AG04450 (cell line): Measurements from ENCODE around the gene INPPL1. TPM values are rescaled to one million over a fixed set of nuclear protein-coding genes. Genes with fewer than 3 reads are reported as not detected.

Experiments used
- CTCF ChIA-PET: fragments of 300-600, 350-600 bp; formaldehyde crosslinking; extraction: SDS; loops from one replicate; lab custom pipeline; 2022; ENCODE audit warnings: antibody characterized with exemption, inconsistent platforms; lab: Charles Lee
- POLR2A ChIA-PET: fragments of 350-600 bp; formaldehyde crosslinking; extraction: SDS; loops from one replicate; lab custom pipeline; 2021; ENCODE audit warnings: antibody characterized with exemption, inconsistent platforms; lab: Yijun Ruan, JAX
- DNase-seq: peaks from one replicate; pipeline ENCODE4 v3.0.0-alpha.2; 2011; ENCODE audit warnings: low read depth, low spot score
- H3K27ac ChIP-seq: one replicate; pipeline ENCODE4 v1.5.1; 2012; ENCODE audit warnings: low read depth, low read length, control low read depth
- H3K27me3 ChIP-seq: one replicate; pipeline ENCODE4 v1.6.0; 2012; ENCODE audit warnings: low read length; ENCODE audit not compliant: control insufficient read depth, insufficient read depth
- H3K4me3 ChIP-seq: 2 replicates; pipeline ENCODE4 v1.5.1; 2011; ENCODE audit warnings: mild to moderate bottlenecking, low read depth, low read length, control low read depth
- H3K9me3 ChIP-seq: 2 replicates; pipeline ENCODE4 v1.5.1; 2012; ENCODE audit warnings: low read length; ENCODE audit not compliant: control insufficient read depth, insufficient read depth
- CTCF ChIP-seq: IDR thresholded peaks from 2 replicates; pipeline ENCODE4 v1.5.1; 2011; ENCODE audit warnings: low read depth, low read length, control low read depth, inconsistent platforms
- polyA plus RNA-seq: library from polyadenylated mRNA; depleted of rRNA; stranded (reverse); fragments of >200 nt; gene quantifications from 2 replicates; pipeline ENCODE4 v1.2.3, GENCODE V29; 2011

INPPL1 gene
- polyA plus RNA-seq, 1 experiment: 79.8 TPM

- ChIA-PET POLR2A (interaction anchor here (0.6 kb wide), 2 partner anchors 12 to 81 kb away, joined by 3 read pairs; no protein-coding TSS in a partner anchor), CTCF (interaction anchor here (0.5 to 5.4 kb wide), 3 partner anchors 12 to 196 kb away, joined by 3 to 34 read pairs (median 3); no protein-coding TSS in a partner anchor)
- no peak for DNase-seq
- Histone ChIP-seq H3K4me3 (no peak overlapping the region), H3K9me3 (no peaks in the 10 kb centered on the region; the same call in 1 of the 2 replicates), H3K27ac (no peak overlapping the region), H3K27me3 (no peaks in the 10 kb centered on the region)
- no peak for TF ChIP-seq CTCF
Measured at GRCh38 chr11:72234920-72235319, 10.4 kb downstream of the INPPL1 start.

GRCh38 chr11:72235351-72236057, 10.9 kb downstream of the INPPL1 start:
- POLR2A ChIA-PET: interaction anchor here (0.5 to 0.6 kb wide), 4 partner anchors 12 to 189 kb away, joined by 3 read pairs; no protein-coding TSS in a partner anchor
- no peak for DNase-seq
- no peak for TF ChIP-seq CTCF
- Histone ChIP-seq H3K4me3 (no peak overlapping the region), H3K27ac (no peak overlapping the region), H3K9me3 (peaks cover 3% of the 10 kb centered on the region; the same call in 1 of the 2 replicates), H3K27me3 (peaks cover 5% of the 10 kb centered on the region)
- CTCF ChIA-PET: interaction anchor here (0.7 to 5.4 kb wide), 7 partner anchors 91 to 259 kb away, joined by 3 to 34 read pairs (median 3); no protein-coding TSS in a partner anchor

- no peak for TF ChIP-seq CTCF
- Histone ChIP-seq H3K27me3 (peaks cover 11% of the 10 kb centered on the region), H3K27ac (no peak overlapping the region), H3K9me3 (peaks cover 3% of the 10 kb centered on the region; the same call in 1 of the 2 replicates), H3K4me3 (no peak overlapping the region)
- no peak for DNase-seq
- ChIA-PET POLR2A (interaction anchor here (0.5 to 0.6 kb wide), 2 partner anchors 76 to 188 kb away, joined by 3 read pairs; no protein-coding TSS in a partner anchor), CTCF (interaction anchor here (0.7 to 5.4 kb wide), 8 partner anchors 92 to 259 kb away, joined by 3 to 34 read pairs (median 3); no protein-coding TSS in a partner anchor)
Measured at GRCh38 chr11:72236083-72236697, 11.6 kb downstream of the INPPL1 start.

GRCh38 chr11:72236774-72237111, 12.2 kb downstream of the INPPL1 start:
- H3K9me3 ChIP-seq: peaks cover 3% of the 10 kb centered on the region; the same call in 1 of the 2 replicates
- H3K27me3 ChIP-seq: peaks cover 15% of the 10 kb centered on the region
- POLR2A ChIA-PET: no interaction called here
- no peak for DNase-seq
- H3K4me3 ChIP-seq: no peak overlapping the region
- no peak for TF ChIP-seq CTCF
- no peak overlapping the region for H3K27ac ChIP-seq
- CTCF ChIA-PET: interaction anchor here (1.2 to 5.4 kb wide), 10 partner anchors 9 to 260 kb away, joined by 3 to 34 read pairs (median 7); no protein-coding TSS in a partner anchor
